ENCODE measurements around the gene MCM9. TPM values are rescaled to one million over a fixed set of nuclear protein-coding genes. Genes with fewer than 3 reads are reported as not detected.

The MCM9 gene
- total RNA-seq, 1 experiment from 2014 or later: 14.9 TPM

GRCh38 chr6:118934461-118935330 is at the start of gene MCM9 (continued):
- TF ChIP-seq IRF1 (CRISPR knock-in tag; IDR thresholded peaks at IDR 0.05): 0 out of 2 replicates have a peak, but pooled peaks have one; percentile 43
- TF ChIP-seq NFE2L1 (CRISPR knock-in tag; IDR thresholded peaks at IDR 0.05): no peak
- peak; percentile 32; the same call in 1 of the 2 replicates for TF ChIP-seq PRDM15 (CRISPR knock-in tag; IDR thresholded peaks at IDR 0.05)
- TF ChIP-seq E2F1 (CRISPR knock-in tag; IDR thresholded peaks at IDR 0.05): no peak
- TF ChIP-seq TP53 (CRISPR knock-in tag; IDR thresholded peaks at IDR 0.05): no peak
- TF ChIP-seq FOXP4 (CRISPR knock-in tag; IDR thresholded peaks at IDR 0.05): peak; percentile 79
- TF ChIP-seq RELA (CRISPR knock-in tag; IDR thresholded peaks at IDR 0.05; ENCODE audit: borderline replicate concordance): 0 out of 2 replicates have a peak, but pooled peaks have one; percentile 52
- TF ChIP-seq GABPB1 (CRISPR knock-in tag; IDR thresholded peaks at IDR 0.05): peak; percentile 59
- TF ChIP-seq ZNF416 (CRISPR knock-in tag; IDR thresholded peaks at IDR 0.05): no peak
- peak; percentile 58; the same call in 1 of the 2 replicates for TF ChIP-seq MYBL2 (CRISPR knock-in tag; IDR thresholded peaks at IDR 0.05)

GRCh38 chr6:118984342-118984741 is 49.4 kb upstream of the MCM9 start:
- ChIA-PET CTCF (no interaction called here), POLR2A (no interaction called here)
- H3K36me3 Mint-ChIP-seq: peaks cover 3% of the 10 kb centered on the region
- no peak for ATAC-seq
- H3K4me1 Mint-ChIP-seq: peaks cover 8% of the 10 kb centered on the region
- no peak overlapping the region for H3K4me3 Mint-ChIP-seq
- H3K27ac Mint-ChIP-seq: no peak overlapping the region
- TF ChIP-seq ZBTB43 (CRISPR knock-in tag; IDR thresholded peaks at IDR 0.05) (no peak), MXD4 (CRISPR knock-in tag; IDR thresholded peaks at IDR 0.05; ENCODE audit: borderline replicate concordance) (no peak), NR1H2 (CRISPR knock-in tag; IDR thresholded peaks at IDR 0.05) (no peak), ZSCAN18 (CRISPR knock-in tag; IDR thresholded peaks at IDR 0.05) (no peak), NFATC4 (CRISPR knock-in tag; IDR thresholded peaks at IDR 0.05) (no peak), ZNF416 (CRISPR knock-in tag; IDR thresholded peaks at IDR 0.05) (no peak), MYBL2 (CRISPR knock-in tag; IDR thresholded peaks at IDR 0.05) (no peak)
- TF ChIP-seq, protein P1, sequence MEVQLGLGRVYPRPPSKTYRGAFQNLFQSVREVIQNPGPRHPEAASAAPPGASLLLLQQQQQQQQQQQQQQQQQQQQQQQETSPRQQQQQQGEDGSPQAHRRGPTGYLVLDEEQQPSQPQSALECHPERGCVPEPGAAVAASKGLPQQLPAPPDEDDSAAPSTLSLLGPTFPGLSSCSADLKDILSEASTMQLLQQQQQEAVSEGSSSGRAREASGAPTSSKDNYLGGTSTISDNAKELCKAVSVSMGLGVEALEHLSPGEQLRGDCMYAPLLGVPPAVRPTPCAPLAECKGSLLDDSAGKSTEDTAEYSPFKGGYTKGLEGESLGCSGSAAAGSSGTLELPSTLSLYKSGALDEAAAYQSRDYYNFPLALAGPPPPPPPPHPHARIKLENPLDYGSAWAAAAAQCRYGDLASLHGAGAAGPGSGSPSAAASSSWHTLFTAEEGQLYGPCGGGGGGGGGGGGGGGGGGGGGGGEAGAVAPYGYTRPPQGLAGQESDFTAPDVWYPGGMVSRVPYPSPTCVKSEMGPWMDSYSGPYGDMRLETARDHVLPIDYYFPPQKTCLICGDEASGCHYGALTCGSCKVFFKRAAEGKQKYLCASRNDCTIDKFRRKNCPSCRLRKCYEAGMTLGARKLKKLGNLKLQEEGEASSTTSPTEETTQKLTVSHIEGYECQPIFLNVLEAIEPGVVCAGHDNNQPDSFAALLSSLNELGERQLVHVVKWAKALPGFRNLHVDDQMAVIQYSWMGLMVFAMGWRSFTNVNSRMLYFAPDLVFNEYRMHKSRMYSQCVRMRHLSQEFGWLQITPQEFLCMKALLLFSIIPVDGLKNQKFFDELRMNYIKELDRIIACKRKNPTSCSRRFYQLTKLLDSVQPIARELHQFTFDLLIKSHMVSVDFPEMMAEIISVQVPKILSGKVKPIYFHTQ (CRISPR knock-in tag; IDR thresholded peaks at IDR 0.05): no peak
- no peaks in the 10 kb centered on the region for H3K9me3 Mint-ChIP-seq
- DNase-seq (ENCODE audit: low spot score): no peak
- H3K27me3 Mint-ChIP-seq (ENCODE audit: low read depth): no peaks in the 10 kb centered on the region

Data from WTC11 (cell line).